GM12892 (cell line): ENCODE data around the gene AMOTL1.

ENCODE experiments used
- POLR2A ChIP-seq: IDR thresholded peaks from 2 replicates; pipeline ENCODE4 v1.6.1; 2011; ENCODE audit warnings: low read depth, low read length, control low read depth
- POLR2AphosphoS5 ChIP-seq: IDR thresholded peaks from 2 replicates; pipeline ENCODE4 v1.6.1; 2011; ENCODE audit warnings: low read depth, low read length, control low read depth
- TAF1 ChIP-seq: IDR thresholded peaks from 2 replicates; pipeline ENCODE4 v1.6.1; 2011; ENCODE audit warnings: low read depth, mild to moderate bottlenecking, control low read depth, low read length, borderline replicate concordance

- TF ChIP-seq TAF1: no peak
- no peak for TF ChIP-seq POLR2AphosphoS5
- TF ChIP-seq POLR2A: no peak
Observed at GRCh38 chr11:94838027-94838731, 70.0 kb downstream of the AMOTL1 start.
